ENCODE data around the gene CSF2RB. TPM values are rescaled to one million over a fixed set of nuclear protein-coding genes. Genes with fewer than 3 reads are reported as not detected.

The CSF2RB gene
- total RNA-seq, 1 donor from 2014 or later = under 0.01 TPM

Other genes starting within 250 kb of the CSF2RB start
- gene CACNG2, start 209.9 kb upstream of the CSF2RB start, total RNA-seq = not detected in 2 replicates
- gene IFT27, start 137.5 kb upstream of the CSF2RB start, total RNA-seq = 12.0 and 16.1 TPM in 2 replicates
- not detected in 2 replicates for gene PVALB, start 96.6 kb upstream of the CSF2RB start, total RNA-seq
- gene NCF4, start 52.6 kb upstream of the CSF2RB start, total RNA-seq = not detected in 2 replicates
- gene TST, start 105.8 kb downstream of the CSF2RB start, total RNA-seq = 49.6 and 66.9 TPM in 2 replicates
- gene MPST, start 106.1 kb downstream of the CSF2RB start, total RNA-seq = 215 and 252 TPM in 2 replicates
- 35.6 and 35.9 TPM in 2 replicates for gene KCTD17, start 138.1 kb downstream of the CSF2RB start, total RNA-seq
- not detected in 2 replicates for gene TMPRSS6, start 196.1 kb downstream of the CSF2RB start, total RNA-seq
- 0.06 and 0.72 TPM in 2 replicates for gene IL2RB, start 236.3 kb downstream of the CSF2RB start, total RNA-seq